HG02678 (cell line): ENCODE data around the gene CABP2.
"Not testable (repeated sequence)": the region's sequence is repeated elsewhere in the genome, so short reads cannot be mapped to it uniquely, and the experiment has no call there.

Experiments
- ATAC-seq: cut with Tn5 transposase; IDR thresholded peaks from one replicate; pipeline ENCODE4 v1.9.1; 2021; ENCODE audit warnings: mild to moderate bottlenecking, moderate library complexity; ENCODE audit not compliant: unreplicated experiment

CABP2 gene

DNA sequence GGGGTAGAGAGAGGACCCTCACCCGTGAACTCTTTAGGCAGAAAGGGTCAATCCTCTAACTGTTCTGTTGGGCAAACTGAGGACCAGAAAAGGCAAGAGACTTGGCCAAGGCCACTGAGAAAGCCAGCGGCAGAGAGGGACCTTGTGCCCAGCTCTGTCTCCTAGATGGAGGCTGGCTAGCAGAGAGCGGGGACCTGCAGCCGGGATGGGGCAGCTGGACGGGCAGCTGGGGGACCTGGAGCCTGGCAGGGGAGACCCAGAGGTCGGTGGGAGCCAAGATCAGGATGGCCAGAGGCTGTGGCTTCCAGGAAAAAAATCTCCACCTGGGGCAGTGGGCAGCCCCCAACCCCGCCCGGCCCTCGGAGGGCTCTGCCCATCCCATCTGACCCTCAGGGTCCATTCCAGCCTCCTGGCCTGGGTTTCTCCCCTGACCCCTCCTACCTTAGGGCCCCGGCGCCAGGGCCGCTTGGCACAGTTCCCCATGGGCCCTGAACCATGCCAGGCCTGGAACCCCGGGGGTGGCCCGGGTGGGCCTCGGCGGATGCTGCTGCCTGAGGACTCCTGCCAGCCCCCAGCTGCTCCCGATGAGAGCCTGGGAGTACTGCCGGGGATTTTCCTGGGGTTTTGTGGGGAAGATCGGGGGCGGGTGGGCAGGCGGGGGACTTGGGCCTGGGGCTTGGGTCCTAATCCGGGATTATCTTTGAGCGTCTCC is at the start of gene CABP2:
CABP2 (minus strand) TSS at position 603 of the 712 bp plus-strand sequence; CDS start at position 483, 120 bp downstream.
- no peak for ATAC-seq

GRCh38 chr11:67572747-67573419 is 49.6 kb upstream of the CABP2 start:
- no peak for ATAC-seq

- ATAC-seq: no peak
These were observed 49.1 kb upstream of the CABP2 start for GRCh38 chr11:67572305-67572704.

DNA sequence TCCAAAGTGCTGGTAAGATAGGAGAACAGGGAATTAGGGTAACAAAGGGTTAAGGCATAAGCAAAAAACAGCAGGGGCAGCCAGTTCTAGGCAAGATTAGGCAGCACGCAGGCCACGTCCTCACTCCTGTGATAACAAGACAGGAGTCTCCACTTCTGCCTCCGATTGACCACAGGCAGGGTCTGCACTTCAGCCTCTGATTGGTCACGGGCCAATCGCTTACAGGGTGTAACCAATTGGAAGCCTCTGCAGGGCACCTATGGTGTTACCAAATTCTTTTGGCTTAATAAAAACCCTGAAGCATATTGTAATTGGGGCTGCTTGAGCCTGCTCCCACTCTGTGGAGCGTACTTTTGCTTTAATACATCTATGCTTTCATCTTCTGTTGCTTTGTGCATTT is 48.2 kb upstream of the CABP2 start:
- no peak for ATAC-seq

- no peak for ATAC-seq
These were observed 41.0 kb upstream of the CABP2 start for GRCh38 chr11:67564230-67564629.

- not testable (repeated sequence) for ATAC-seq
These were observed 40.5 kb upstream of the CABP2 start for GRCh38 chr11:67563705-67564114.

DNA sequence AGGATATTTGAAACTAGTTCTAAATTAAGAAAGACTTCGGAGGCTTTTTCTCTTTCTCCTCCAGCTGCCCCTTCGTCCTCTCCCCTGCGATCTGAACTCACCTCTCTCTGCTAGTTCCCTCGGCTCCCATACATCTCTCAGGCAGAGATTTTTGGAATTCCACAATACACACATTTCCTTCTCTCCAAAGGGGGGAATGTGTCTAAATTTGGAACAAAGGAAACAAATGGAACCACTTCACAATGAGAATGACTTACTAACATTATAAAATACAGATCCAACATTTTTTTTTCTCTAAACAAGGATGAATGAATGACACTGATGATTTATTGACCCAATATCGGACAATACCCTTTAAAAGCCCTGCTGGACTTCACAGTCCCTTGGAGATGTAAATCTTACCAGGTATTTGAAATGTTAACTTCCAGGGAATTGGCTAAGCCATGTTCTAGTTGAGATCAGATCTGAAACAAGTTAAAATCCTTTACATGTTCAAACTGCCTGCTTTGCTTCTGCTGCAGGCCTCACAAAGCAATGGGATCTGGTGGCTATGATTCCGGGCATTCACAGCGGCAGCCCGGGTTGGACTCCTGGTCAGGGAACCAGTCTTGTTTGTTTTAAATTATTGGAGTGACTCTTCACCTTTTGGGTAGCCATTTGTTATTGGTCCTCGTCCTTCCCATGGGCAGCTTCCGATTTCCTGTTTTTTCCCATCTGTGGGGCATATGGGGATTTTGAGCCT is 39.9 kb upstream of the CABP2 start:
- ATAC-seq: no peak

DNA sequence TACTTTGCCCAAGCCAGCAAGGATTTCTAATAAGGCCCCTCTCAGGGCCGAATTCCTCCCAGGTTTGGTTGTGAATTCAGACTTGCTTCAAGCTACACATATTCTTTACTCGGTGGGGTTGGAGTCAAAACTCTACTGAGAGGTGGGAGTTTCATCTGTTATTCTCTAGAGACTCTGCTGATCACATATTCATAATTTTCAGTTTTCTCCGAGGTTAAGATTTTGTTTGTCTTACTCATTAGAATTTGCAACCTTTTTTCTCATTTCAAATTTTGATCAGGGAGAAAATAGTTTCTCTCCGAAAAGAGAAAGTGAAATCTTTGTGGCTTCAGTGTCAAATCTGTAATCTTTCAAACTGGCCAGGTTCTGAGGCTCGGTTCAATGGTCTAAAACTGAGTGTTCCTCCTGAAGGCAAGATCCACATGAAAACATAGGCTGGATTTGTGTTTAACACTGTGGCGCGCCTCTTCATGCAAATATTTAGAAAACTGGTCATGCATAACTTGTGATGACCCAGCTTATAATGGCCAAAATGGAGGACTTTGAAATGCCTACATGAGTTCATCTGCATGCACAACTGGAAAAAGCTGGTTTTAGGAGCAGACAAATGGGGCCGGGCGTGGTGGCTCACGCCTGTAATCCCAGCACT is 38.8 kb upstream of the CABP2 start:
- peak; percentile 79 for ATAC-seq

DNA sequence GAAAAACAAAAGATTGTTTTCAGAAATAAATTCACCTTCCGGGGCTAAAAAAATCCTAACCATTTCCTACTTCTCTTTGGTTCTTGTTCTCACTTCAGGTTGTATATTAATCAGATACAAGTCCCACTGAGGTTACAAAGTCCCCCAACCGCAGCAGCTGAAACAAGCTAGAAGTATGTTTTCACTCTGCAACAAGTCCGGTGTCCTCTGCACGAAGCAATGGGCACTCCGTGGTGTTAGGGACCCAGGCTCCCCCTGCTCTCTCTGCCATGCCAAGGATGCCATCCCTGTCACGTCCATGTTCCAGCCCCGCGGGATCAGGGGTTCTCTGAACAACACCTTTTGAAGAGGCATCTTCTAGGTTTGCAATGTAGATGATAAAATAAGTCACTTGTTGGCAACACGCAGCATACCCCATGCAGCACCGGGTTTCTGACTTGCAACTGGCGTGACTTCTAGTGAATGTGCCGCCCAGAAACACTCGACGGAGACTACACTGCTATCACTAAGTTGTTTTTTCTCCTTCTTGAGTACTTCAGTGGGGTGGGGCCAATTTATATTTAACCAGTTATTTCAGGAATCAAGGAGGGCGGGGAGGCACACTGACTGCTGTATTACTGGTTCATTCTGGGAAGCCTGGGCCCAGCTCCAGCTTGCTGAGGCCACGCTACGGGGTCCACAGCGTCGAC is 35.0 kb upstream of the CABP2 start:
- no peak for ATAC-seq

DNA sequence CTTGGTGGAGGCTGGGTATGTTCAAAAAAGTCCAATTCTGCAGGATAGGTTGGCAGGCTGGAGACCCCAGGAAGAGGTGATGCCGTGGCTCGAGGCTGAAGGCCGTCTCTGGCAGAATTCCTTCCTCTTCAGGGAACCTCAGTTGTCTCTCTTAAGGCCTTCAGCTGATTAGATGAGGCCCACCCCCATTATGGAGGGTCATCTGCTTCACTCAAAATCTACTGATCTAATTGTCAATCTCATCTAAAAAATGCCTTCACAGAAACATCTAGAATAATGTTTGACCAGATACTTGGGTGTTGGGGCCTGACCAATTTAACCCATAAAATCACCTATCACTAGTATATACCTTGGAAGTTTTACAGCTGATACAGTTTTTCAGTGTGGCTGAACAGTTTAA is 33.0 kb upstream of the CABP2 start:
- ATAC-seq: no peak

DNA sequence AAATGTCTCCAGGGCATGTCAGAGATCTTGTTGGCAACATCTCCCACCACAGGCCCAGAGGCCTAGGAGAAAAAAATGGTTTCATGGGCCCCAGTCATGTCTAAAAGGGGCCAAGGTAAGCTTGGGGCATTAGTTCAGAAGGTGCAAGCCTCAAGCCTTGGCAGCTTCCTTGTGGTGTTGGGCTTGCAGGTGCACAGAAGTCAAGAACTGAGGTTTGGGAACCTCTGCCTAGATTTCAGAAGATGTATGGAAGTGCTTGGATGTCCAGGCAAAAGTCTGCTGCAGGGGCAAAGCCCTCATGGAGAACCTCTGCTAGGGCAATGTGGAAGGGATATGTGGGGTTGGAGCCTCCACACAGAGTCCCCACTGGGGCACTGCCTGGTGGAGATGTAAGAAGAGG is 28.5 kb upstream of the CABP2 start:
- not testable (repeated sequence) for ATAC-seq

DNA sequence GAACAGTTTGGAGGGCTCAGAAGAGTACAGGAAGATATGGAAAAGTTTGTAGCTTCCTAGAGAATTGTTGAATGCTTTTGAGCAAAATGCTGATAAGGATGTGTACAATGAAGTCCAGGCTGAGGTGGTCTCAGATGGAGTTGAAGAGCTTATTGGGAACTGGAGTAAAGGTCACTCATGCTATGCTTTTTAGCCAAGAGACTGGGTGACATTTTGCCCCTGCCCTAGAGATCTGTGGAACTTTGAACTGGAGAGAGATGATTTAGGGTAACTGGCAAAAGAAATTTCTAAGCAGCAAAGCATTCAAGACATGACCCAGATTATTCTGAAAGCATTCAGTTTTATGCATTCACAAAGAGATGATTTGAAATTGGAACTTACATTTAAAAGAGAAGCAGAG is 27.9 kb upstream of the CABP2 start:
- no peak for ATAC-seq

DNA sequence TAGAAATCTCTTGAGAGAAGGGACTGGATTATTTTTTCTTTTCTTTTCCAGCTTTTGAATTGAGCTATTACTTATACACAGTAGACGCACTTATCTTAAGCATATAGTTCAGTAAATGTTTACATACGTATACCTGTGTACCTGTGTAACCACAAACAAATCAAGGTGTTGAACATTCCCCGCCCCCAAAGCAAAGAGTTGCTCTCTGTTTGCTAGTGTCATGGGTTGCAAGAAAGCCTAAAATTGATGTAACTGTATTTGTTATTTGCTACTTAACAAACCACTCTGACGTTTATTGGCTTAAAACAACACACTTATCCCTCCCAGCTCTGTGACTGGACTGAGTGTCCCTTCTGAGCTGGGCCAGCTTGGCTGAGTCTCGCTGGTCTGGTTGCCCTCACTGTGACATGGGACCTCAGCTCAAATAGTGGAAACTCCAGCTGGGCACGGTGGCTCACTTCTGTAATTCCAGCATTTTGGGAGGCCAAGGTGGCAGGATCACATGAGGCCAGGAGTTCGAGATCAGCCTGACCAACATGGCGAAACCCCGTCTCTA is 25.4 kb upstream of the CABP2 start:
- no peak for ATAC-seq

- ATAC-seq: not testable (repeated sequence)
These were observed 24.9 kb upstream of the CABP2 start for GRCh38 chr11:67548112-67548511.

DNA sequence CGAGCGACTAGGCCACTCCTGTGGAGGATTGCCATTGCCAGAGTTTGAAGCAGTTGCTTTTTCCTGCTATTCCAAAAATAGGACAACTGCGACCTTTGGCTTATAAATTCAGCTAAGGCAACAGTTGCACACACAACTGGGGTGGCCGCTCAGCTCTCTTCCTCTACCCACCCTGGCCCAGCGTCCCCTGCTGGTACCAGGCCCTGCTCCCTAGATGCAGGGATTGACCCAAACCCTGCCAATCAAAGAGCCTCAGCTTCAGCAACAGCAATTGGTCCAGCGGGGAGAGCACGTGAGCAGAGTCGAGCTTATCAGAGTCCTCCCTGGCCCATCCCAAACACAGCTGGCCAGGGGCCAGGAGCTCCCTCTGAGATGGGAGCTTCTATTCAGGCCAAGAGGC is 22.0 kb upstream of the CABP2 start:
- ATAC-seq: no peak

GRCh38 chr11:67544616-67545242 is 21.5 kb upstream of the CABP2 start:
- ATAC-seq: no peak

DNA sequence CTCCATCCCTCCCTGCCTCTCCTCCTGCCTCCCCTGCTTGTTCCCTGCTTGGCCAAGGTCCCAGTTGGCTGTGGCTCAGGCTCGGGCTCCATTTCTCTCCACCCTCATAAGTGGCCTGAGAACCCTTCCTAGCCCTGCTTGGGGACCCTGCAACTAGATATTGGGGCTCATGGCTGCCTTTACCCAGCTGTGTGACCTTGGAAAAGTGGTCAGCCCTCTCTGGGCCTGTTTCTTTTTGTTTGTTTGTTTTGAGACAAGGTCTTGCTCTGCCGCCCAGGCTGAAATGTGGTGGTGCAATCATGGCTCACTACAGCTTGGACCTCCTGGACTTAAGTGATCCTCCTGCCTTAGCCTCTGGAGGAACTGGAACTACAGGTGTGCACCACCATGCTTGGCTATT is 20.3 kb upstream of the CABP2 start:
- no peak for ATAC-seq

DNA sequence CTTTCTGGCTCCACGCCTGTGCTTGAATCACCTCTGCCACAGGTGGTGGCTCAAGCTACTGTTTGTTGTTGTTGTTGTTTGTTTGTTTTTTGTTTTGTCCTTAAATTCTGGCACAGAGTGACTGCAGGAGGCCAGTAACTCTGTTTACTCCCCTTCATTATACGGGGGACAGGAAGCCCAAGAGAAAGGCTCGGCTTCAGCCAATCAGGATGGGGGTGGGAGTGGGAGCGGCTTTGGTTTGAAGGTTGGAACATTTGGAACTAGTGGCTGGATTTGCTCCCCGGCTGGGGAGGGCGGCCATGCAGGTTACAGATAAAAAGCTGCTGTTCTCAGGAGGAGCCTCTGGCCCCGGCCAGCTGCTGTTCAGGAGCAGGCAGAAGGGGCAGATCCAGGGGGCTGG is 19.7 kb upstream of the CABP2 start:
- ATAC-seq: no peak

DNA sequence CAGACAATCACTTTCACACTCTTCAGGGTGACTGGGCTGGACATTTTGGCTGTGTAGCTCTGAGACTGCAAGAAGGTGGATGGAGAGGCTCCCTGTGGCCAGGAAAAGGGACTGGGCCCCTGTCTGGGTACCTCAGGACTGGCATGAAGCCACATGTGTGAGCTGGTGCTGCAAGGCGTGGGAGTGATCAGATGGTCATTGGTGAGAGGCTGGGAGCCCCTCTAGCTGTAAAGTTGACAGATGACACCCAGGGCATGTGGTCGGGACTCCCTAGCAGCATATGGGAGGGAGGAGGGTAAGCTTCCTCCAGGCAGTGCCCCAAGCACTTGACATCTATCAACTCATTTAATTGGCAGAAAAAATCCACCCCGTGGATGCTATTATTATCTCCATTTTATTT is 18.9 kb upstream of the CABP2 start:
- ATAC-seq: no peak

DNA sequence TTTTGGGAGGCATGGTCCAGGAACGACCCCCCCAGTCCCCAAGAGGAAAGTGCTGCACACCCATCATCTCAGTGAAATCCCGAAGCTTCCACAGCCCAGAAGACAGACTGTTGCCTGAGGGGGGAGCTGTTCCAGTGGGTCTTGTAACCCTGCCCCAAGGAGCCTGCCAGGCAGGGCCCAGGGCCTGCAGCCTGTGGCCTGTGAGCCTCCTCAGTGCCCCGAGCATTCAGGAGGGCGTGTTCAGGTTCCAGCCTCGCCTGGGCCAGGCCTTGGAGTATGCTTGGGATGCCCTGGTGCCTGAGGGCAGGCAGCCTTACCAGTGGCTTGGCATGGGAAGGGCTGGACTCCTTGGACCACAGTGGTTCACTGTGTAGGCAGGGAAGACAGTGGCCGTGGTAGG is 18.0 kb upstream of the CABP2 start:
- ATAC-seq: no peak
